ENCODE measurements around the gene WIPF2. TPM values are rescaled to one million over a fixed set of nuclear protein-coding genes. Genes with fewer than 3 reads are reported as not detected.

Gene WIPF2
- total and polyA plus RNA-seq, 2 of the 8 experiments (the other 6 are each of a cell fraction or from before 2014, with no cell fraction given) = 6.9 to 25.3 TPM

DNA sequence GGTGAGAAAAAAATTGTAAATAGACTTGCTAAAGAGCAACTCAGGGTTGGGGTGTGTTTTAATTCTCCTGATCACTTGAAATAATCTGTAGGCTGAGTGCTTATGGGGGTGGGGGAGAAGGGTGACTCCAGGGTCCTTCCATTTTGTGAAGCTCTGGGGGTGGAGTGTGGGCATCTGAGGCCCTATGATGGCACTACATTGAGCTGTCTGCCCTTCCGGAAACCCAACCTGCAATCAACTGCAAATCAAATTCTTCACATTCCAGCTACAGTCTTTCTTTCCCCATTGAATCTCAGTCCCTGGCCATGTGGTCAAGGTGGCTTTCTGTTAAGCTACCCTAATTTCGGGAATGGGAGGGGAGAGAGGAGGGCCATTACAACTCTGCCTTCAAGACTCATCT lies 62.6 kb downstream of the WIPF2 start:
- H3K14ac ChIP-seq (ENCODE audit: insufficient read length) = no peak overlapping the region
- H4K20me1 ChIP-seq (replicated peaks in 1 of 2; ENCODE audit: control insufficient read depth in 1 of 2, insufficient read depth in 2 of 2, low read length in 2 of 2) = peaks cover 0 to 1% of the 10 kb centered on the region in 2 experiments
- no peak overlapping the region for H3K18ac ChIP-seq (ENCODE audit: extremely low read depth, low read length)
- H3K4me2 ChIP-seq (ENCODE audit: insufficient read depth in 1 of 2, low read depth in 2 of 2, low read length in 2 of 2) = peak overlapping the region; percentile 24 to 34; a peak in 3 of 4 replicates
- H2BK12ac ChIP-seq (ENCODE audit: low read depth, low read length) = peak overlapping the region; percentile 82; the same call in 1 of the 2 replicates
- no peak overlapping the region for H2BK20ac ChIP-seq (ENCODE audit: low read length)
- H3K4me1 ChIP-seq (replicated peaks in 1 of 4; ENCODE audit: control insufficient read depth in 3 of 4, insufficient read depth in 4 of 4, low read length in 3 of 4) = peaks cover 2 to 5% (median 3%) of the 10 kb centered on the region in 4 experiments; a peak in 5 of 7 replicates
- CTCF ChIA-PET (ENCODE audit: partially characterized antibody) = interaction anchor here (1.2 to 1.4 kb wide), 4 partner anchors 9 to 63 kb away, joined by 3 to 6 read pairs (median 4); partner anchors contain the start of gene WIPF2
- no peak overlapping the region for H4K8ac ChIP-seq (ENCODE audit: extremely low read depth, insufficient read depth, low read length)
- H3K36me3 ChIP-seq (ENCODE audit: control insufficient read depth in 2 of 4, insufficient read depth in 4 of 4, low read length in 3 of 4) = peaks cover 5 to 25% (median 16%) of the 10 kb centered on the region in 4 experiments; a peak in 7 of 8 replicates
- no peak overlapping the region for H3K9ac ChIP-seq (replicated peaks in 1 of 4; ENCODE audit: extremely low read depth in 1 of 4, low read depth in 3 of 4, low read length in 3 of 4)
- 47% methylated on average over 2 of the region's 2 CpGs; no CpG with 5 or more reads in 1 of the 2 experiments for WGBS, 2 experiments (ENCODE audit: extremely low coverage in 1 of 2, insufficient coverage in 1 of 2, insufficient read length in 1 of 2, insufficient replicate concordance in 2 of 2, low coverage in 1 of 2, low lambda C conversion rate in 2 of 2, missing lambda C conversion rate in 1 of 2)
- no peak overlapping the region for H3K23ac ChIP-seq (ENCODE audit: insufficient read length)
- DNase-seq (ENCODE audit: low read depth in 1 of 2, low spot score in 2 of 2) (no peak), FAIRE-seq (peak; percentile 48)
- peak overlapping the region; percentile 26 for H3K56ac ChIP-seq (replicated peaks; ENCODE audit: insufficient read length, low read depth, low read length)
- H3K4me3 ChIP-seq (ENCODE audit: extremely low read depth in 1 of 4, insufficient read depth in 2 of 4, low read depth in 3 of 4, low read length in 4 of 4) = 0 out of 8 replicates have a peak overlapping the region, but pooled peaks of 1 of the 4 experiments have one; percentile 7
- H4K5ac ChIP-seq (ENCODE audit: insufficient read length, low read depth, low read length) = peak overlapping the region; percentile 30
- H2AFZ ChIP-seq (ENCODE audit: low read length) = no peak overlapping the region
- H2BK120ac ChIP-seq (replicated peaks; ENCODE audit: low read depth, low read length) = no peak overlapping the region
- POLR2A ChIA-PET (ENCODE audit: partially characterized antibody) = interaction anchor here (1.2 to 31.2 kb wide), 9 partner anchors 9 to 168 kb away, joined by 3 to 540 read pairs (median 4); partner anchors contain the start of genes RARA and WIPF2
- no peak overlapping the region for H2AK5ac ChIP-seq (ENCODE audit: low read depth, low read length)
- H2BK5ac ChIP-seq (ENCODE audit: low read depth, low read length) = peak overlapping the region; percentile 28; the same call in 1 of the 2 replicates
- H3K23me2 ChIP-seq (ENCODE audit: low read depth, low read length) = no peaks in the 10 kb centered on the region
- H3K79me2 ChIP-seq (ENCODE audit: control insufficient read depth in 1 of 2, insufficient read depth in 2 of 2, low read length in 2 of 2) = no peaks in the 10 kb centered on the region
- H3K4ac ChIP-seq (replicated peaks; ENCODE audit: insufficient read length, low read depth, low read length) = no peak overlapping the region
- H4K91ac ChIP-seq (replicated peaks; ENCODE audit: insufficient read length, low read length) = no peak overlapping the region
- H3K27ac ChIP-seq (ENCODE audit: low read depth, low read length) = peak overlapping the region; percentile 77
- H3K9me3 ChIP-seq (ENCODE audit: insufficient read depth in 2 of 2, low read depth in 1 of 2, low read length in 1 of 2) = no peaks in the 10 kb centered on the region
- H3K79me1 ChIP-seq (ENCODE audit: low read depth, low read length) = no peaks in the 10 kb centered on the region
- H2BK15ac ChIP-seq (ENCODE audit: low read length) = no peak overlapping the region
- H3K27me3 ChIP-seq (replicated peaks in 1 of 4; ENCODE audit: control insufficient read depth in 3 of 4, extremely low read depth in 1 of 4, insufficient read depth in 3 of 4, low read length in 3 of 4) = no peaks in the 10 kb centered on the region
- TF ChIP-seq EP300 (IDR thresholded peaks at IDR 0.05; ENCODE audit: borderline replicate concordance in 1 of 2, low read depth in 2 of 2, low read length in 2 of 2) = peak in 1 of 2 experiments; percentile 66; a peak in 2 of 3 replicates
